Activated T-cell treated with anti-CD3 and anti-CD28 coated beads, Interleukin-2, amount 50 U/mL, for 4 hours (primary cell): ENCODE results near the gene UQCRC2. TPM values are rescaled to one million over a fixed set of nuclear protein-coding genes. Genes with fewer than 3 reads are reported as not detected.
"Not testable (repeated sequence)": the region's sequence is repeated elsewhere in the genome, so short reads cannot be mapped to it uniquely, and the experiment has no call there.

ENCODE experiments used
- ATAC-seq, 2 donors: fragments of 200-7000 bp; cut with Tn5 transposase; one replicate each; pipeline ENCODE4 v1.10.0; 2021
- DNase-seq: peaks from one replicate; pipeline ENCODE4 v3.0.0-alpha.2; 2020
- H3K27me3 Mint-ChIP-seq: one replicate; pipeline ENCODE4 v1.8.0; 2021; ENCODE audit warnings: low read depth, mixed read lengths
- H3K36me3 Mint-ChIP-seq: one replicate; pipeline ENCODE4 v1.8.0; 2022; ENCODE audit warnings: mixed read lengths; ENCODE audit not compliant: insufficient read depth
- H3K4me1 Mint-ChIP-seq: one replicate; pipeline ENCODE4 v1.8.0; 2021; ENCODE audit warnings: low read depth, mixed read lengths
- H3K4me3 Mint-ChIP-seq: one replicate; pipeline ENCODE4 v1.8.0; 2021; ENCODE audit warnings: mild to moderate bottlenecking, moderate library complexity, mixed read lengths
- H3K9me3 Mint-ChIP-seq: one replicate; pipeline ENCODE4 v1.8.0; 2021; ENCODE audit warnings: mixed read lengths
- total RNA-seq, 3 donors: library from RNA; stranded (reverse); gene quantifications; one replicate each; pipeline ENCODE4 v1.2.1, GENCODE V29; 2021

The UQCRC2 gene
- total RNA-seq, 3 donors from 2014 or later, result 217 to 251 (median 225) TPM

DNA sequence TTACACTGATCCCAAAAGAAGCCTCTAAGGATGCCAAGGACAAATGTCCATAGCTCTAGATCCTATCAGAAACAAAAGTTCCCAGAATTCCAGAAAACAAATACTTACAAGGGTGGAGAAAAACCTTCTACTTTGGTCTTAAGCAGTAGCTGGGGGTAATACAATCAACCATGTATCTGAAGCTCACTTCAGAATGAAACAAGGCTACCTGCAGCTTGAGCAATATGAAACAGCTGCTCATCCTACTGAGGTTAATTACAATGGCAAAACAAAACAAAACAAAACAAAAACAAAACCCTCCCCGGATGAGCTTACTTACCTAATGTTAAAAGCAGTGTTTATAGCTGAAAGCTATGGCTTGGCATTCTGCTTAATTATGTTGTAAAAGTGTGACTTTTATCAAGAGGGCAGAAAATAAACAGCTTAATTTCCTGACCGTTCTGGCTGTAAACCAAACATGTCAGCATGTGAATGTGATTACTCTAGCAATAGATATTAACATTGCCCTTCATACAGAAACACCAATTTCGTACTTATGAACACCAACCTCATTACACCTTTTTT is 37.3 kb downstream of the UQCRC2 start:
- H3K4me3 Mint-ChIP-seq, result no peak overlapping the region

DNA sequence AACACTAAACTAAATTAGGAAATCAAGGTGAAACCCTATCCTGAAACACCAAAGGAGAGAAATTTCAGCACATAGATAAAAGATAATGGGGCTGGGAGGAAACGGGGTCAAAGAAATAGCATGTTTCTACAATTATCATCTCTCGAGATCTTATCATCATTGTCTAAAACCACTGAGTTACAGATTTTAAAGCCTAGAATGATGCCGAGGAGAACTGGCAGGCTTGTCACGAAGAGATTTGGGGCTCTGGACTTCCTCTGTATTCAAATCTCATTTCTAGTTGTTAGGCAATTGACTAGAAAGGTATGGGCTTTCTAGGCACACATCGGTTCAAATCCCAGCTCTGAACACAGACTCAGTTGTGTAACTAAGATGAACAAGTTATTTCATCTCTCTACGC is 38.5 kb downstream of the UQCRC2 start:
- no peak for ATAC-seq
- no peaks in the 10 kb centered on the region for H3K36me3 Mint-ChIP-seq
- H3K4me3 Mint-ChIP-seq, result no peak overlapping the region
- H3K4me1 Mint-ChIP-seq, result peaks cover 20% of the 10 kb centered on the region
- no peak for DNase-seq
- H3K27me3 Mint-ChIP-seq, result no peaks in the 10 kb centered on the region
- H3K9me3 Mint-ChIP-seq, result no peaks in the 10 kb centered on the region

More for the DNA sequence above, 37.3 kb downstream of the UQCRC2 start:
- ATAC-seq, result no peak
- no peaks in the 10 kb centered on the region for H3K9me3 Mint-ChIP-seq
- H3K27me3 Mint-ChIP-seq, result no peaks in the 10 kb centered on the region
- peaks cover 20% of the 10 kb centered on the region for H3K4me1 Mint-ChIP-seq
- DNase-seq, result no peak
- peaks cover 3% of the 10 kb centered on the region for H3K36me3 Mint-ChIP-seq

DNA sequence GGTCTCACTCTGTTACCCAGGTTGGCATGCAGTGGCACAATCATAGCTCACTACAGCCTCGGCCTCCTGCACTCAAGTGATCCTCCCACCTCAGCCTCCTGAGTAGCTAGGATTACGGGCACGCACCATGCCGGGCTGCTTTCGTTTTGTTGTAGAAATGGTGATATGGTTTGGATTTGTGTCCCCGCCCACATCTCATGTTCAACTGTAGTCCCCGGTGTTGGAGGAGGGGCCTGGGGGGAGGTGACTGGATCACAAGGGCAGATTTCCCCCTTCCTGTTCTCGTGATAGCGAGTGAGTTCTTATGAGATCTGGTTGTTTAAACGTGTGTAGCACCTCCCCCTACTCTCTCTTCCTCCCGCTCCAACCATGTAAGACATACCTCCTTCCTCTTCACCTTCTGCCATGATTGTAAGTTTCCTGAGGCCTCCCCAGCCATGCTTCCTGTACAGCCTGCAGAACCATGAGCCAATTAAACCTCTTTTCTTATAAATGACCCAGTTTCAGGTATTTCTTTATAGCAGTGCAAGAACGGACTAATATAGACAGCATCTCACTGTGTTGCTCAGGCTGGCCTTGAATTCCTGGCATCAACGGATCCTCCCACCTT is 41.8 kb downstream of the UQCRC2 start:
- no peak for DNase-seq
- Mint-ChIP-seq H3K27me3 (no peaks in the 10 kb centered on the region), H3K4me1 (peaks cover 20% of the 10 kb centered on the region), H3K4me3 (no peak overlapping the region), H3K36me3 (no peaks in the 10 kb centered on the region), H3K9me3 (no peaks in the 10 kb centered on the region)
- ATAC-seq, result no peak

DNA sequence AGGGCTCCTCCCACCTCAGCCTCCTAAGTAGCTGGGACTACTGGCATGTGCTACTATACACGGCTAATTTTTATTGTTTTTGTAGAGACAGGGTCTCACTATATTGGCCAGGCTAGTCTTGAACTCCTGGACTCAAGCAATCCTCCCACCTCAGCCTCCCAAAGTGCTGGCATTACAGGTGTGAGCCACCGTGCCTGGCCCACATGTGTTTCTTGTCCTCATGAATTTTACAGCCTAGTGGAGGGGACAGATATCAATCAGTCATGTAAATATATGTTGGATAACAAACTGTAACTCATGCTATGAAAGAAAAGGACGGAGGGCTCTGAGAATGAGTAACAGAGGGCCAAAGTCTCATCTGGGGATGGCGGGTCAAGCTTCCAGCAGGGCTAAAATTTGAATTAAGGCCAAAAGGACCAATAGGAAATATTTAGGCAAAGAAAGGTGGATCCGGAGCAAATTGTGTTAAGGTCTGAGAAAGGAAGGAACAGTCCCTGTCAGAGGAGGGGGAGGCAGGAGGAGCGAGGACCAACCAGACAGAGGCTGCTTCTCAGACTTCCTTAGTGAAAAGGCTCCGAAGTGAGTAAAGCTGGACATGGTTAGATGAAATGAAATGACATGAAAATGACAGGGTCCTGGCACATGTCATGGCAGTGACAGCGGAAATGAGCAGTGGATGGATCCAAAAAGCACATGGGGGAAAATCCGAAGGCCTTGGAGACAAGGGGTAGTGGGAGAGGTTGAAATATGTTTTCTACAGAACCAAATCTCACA is 43.9 kb downstream of the UQCRC2 start:
- Mint-ChIP-seq H3K27me3 (no peaks in the 10 kb centered on the region), H3K4me3 (no peak overlapping the region), H3K4me1 (peaks cover 8% of the 10 kb centered on the region), H3K36me3 (no peaks in the 10 kb centered on the region), H3K9me3 (no peaks in the 10 kb centered on the region)
- DNase-seq, result no peak
- ATAC-seq, result no peak

DNA sequence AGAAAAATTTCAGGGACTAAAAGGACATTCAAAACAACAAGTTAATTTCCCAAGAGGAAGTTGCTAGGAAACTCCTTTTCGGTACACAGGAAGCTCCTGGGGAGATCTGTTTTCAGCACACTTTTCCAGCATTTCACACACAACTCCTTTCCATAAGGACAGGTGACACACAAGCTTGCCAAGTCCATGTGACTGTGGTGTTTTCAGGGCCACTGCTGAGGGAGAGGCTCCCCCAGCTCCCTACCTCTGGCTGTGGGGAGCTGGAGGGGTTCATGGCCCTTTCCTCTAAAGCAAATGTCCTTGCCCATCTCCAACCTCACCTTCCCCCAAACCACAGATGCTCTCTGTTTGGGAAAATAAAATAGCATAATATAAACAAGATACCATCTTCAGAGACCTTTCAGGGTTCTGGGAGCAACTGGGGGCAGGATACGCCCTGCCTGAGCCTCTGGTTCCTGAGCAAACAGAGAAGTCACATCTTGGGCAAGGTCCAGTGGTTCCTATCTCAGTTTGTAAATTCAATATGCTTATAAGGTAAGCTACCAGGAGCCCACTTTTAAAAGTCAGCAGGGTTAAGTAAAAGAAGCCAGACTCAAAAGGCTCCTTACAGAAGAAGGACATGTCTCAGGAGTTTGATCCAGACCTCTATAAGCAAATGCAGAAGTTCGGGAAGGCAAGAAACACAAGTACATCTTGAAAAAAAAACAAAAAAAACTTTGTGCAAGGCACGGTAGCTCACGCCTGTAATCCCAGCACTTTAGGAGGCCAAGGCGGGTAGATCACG is 44.7 kb downstream of the UQCRC2 start:
- no peak overlapping the region for H3K4me3 Mint-ChIP-seq
- peaks cover 7% of the 10 kb centered on the region for H3K4me1 Mint-ChIP-seq
- H3K36me3 Mint-ChIP-seq, result no peaks in the 10 kb centered on the region
- no peak for ATAC-seq
- no peaks in the 10 kb centered on the region for H3K27me3 Mint-ChIP-seq
- H3K9me3 Mint-ChIP-seq, result no peaks in the 10 kb centered on the region
- no peak for DNase-seq

DNA sequence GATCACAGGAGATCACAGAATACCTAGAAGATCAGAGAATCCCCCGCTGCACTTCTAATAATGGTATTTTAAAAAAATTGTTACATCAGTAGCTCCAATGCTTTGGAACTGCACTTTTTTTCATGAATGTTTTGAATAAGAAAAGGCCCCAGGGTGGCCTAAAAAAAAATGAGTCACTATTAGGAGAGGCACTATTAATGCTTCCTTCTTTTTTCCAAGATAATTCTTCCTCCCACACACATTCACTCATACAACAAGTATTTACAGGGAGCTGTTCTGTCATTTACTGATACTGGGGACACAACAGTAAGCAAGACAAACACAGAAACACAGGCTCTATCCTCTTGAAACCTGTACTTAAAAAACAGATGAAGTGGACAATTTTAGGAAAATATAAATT is 48.4 kb downstream of the UQCRC2 start:
- no peak overlapping the region for H3K4me3 Mint-ChIP-seq
- no peaks in the 10 kb centered on the region for H3K27me3 Mint-ChIP-seq
- no peak for DNase-seq
- peaks cover 9% of the 10 kb centered on the region for H3K4me1 Mint-ChIP-seq
- ATAC-seq, result no peak
- H3K9me3 Mint-ChIP-seq, result no peaks in the 10 kb centered on the region
- no peaks in the 10 kb centered on the region for H3K36me3 Mint-ChIP-seq

DNA sequence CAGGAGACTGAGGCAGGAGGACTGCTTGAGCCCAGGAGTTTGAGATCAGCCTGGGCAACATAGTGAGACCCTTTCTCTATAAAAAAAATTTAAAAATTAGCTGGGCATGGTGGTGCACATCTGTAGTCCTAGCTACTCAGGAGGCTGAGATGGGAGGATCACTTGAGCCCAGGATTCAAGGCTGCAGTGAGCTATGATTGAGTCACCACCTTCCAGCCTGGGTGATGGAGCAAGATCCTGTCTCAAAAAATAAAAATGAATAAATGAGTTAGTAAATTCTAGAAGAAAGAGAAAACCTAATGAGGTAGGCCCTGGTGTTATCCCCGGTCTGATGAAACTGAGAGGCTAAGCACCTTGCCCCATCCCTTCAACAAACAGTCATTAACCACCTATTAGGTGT is 48.9 kb downstream of the UQCRC2 start:
- DNase-seq, H3K4me3 Mint-ChIP-seq, H3K36me3 Mint-ChIP-seq, ATAC-seq, H3K9me3 Mint-ChIP-seq, H3K27me3 Mint-ChIP-seq: not testable (repeated sequence)
- H3K4me1 Mint-ChIP-seq, result peaks cover 13% of the 10 kb centered on the region

DNA sequence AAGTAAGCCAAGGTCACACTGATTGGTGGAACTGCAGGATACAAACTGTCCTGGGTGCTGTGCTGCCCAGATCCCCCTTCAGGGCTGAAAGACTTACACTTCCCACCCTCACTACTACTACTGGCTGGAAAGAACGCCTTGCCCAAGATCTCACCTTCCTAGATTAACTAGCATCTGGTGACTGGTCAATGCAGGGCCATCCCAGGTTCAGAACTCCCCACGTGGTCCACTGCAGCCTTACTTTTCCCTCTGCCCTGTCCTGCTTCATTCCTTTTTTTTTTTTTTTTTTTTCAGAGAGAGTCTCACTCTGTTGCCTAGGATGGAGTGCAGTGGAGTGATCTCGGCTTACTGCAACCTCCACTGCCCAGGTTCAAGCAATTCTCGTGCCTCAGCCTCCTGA is 50.0 kb downstream of the UQCRC2 start:
- no peaks in the 10 kb centered on the region for H3K36me3 Mint-ChIP-seq
- ATAC-seq (no peak), DNase-seq (no peak)
- no peak overlapping the region for H3K4me3 Mint-ChIP-seq
- peaks cover 18% of the 10 kb centered on the region for H3K4me1 Mint-ChIP-seq
- no peaks in the 10 kb centered on the region for H3K9me3 Mint-ChIP-seq
- no peaks in the 10 kb centered on the region for H3K27me3 Mint-ChIP-seq

DNA sequence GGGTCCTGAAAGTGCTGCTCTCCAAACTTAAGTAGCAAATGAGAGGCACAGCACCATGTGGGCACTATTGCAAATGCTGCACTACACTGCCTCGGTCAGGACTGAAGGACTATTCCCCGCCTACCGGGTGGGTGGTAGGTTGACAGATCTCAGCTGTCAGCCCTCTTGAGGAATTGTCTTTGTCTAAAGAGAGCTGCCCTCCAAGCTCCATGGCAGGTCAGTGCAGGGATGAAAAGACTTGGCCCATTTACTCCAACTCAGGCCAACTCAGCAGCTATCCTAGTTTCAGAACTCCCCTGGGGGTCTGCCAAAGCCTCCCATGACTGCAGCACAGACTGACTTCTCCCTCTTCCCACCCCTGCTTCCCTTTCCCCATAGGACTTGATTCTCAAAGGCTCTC is 51.2 kb downstream of the UQCRC2 start:
- no peak for ATAC-seq
- Mint-ChIP-seq H3K36me3 (no peaks in the 10 kb centered on the region), H3K27me3 (no peaks in the 10 kb centered on the region), H3K4me1 (peaks cover 21% of the 10 kb centered on the region), H3K4me3 (no peak overlapping the region), H3K9me3 (no peaks in the 10 kb centered on the region)
- DNase-seq, result no peak

DNA sequence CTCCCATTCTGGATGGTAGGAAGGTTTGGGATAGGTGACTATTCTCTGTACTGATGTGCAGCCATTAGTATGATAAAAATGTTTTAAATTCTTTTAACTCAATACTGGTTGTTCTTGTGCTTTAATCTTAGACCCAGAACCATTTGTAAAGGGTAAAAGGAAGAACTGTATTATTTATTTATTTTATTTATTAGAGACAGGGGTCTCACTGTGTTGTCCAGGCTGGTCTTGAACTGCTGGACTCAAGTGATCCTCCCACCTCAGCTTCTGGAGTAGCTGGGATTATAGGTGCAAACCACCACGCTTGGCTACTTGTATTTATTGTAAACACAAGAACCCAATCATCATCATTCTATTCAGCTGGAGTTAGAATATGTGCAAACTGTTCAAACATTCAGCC is 52.6 kb downstream of the UQCRC2 start:
- Mint-ChIP-seq H3K4me3 (no peak overlapping the region), H3K36me3 (no peaks in the 10 kb centered on the region), H3K27me3 (no peaks in the 10 kb centered on the region), H3K4me1 (peaks cover 30% of the 10 kb centered on the region), H3K9me3 (no peaks in the 10 kb centered on the region)
- no peak for ATAC-seq
- no peak for DNase-seq

DNA sequence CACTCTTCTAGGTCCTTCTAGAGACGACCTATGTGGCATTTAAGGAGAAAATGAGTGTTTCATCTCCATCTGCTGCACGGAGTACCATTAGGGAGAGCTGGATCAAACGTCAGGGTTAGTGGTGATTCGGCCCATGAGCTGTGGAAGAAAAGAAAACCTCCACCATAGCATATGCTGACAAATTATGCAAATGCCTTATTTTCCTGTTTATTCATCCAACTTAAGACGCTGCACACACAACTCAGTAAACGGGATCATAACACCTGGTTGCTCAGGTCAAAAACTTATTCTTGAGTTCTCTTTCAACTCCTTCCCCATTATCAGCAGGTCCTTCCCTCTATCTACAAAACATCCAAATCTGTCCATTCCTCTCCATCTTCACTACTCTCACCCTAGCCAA is 53.5 kb downstream of the UQCRC2 start:
- DNase-seq (no peak), ATAC-seq (no peak)
- Mint-ChIP-seq H3K9me3 (no peaks in the 10 kb centered on the region), H3K4me1 (peaks cover 32% of the 10 kb centered on the region), H3K36me3 (no peaks in the 10 kb centered on the region), H3K27me3 (no peaks in the 10 kb centered on the region), H3K4me3 (peak overlapping the region; percentile 89)

DNA sequence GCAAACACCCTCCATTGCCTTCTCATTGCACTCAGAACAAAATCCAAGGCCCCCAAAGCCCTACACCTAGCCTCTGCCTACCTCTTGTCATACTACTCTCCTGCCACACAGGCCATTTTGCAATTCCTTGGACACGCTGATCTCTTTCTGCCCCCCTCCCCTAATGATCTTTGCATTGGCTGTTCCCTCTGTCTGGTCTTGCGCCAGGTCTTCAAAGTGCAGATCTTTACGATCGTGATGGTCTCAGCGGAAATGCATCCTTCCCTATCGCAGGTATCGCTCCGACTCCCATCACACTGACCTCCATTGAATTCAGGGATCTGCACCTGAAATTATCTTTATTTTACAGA is 54.0 kb downstream of the UQCRC2 start:
- H3K4me3 Mint-ChIP-seq, result peak overlapping the region; percentile 89
- DNase-seq (no peak), ATAC-seq (no peak)
- H3K27me3 Mint-ChIP-seq, result no peaks in the 10 kb centered on the region
- H3K9me3 Mint-ChIP-seq, result no peaks in the 10 kb centered on the region
- H3K36me3 Mint-ChIP-seq, result no peaks in the 10 kb centered on the region
- peaks cover 37% of the 10 kb centered on the region for H3K4me1 Mint-ChIP-seq

DNA sequence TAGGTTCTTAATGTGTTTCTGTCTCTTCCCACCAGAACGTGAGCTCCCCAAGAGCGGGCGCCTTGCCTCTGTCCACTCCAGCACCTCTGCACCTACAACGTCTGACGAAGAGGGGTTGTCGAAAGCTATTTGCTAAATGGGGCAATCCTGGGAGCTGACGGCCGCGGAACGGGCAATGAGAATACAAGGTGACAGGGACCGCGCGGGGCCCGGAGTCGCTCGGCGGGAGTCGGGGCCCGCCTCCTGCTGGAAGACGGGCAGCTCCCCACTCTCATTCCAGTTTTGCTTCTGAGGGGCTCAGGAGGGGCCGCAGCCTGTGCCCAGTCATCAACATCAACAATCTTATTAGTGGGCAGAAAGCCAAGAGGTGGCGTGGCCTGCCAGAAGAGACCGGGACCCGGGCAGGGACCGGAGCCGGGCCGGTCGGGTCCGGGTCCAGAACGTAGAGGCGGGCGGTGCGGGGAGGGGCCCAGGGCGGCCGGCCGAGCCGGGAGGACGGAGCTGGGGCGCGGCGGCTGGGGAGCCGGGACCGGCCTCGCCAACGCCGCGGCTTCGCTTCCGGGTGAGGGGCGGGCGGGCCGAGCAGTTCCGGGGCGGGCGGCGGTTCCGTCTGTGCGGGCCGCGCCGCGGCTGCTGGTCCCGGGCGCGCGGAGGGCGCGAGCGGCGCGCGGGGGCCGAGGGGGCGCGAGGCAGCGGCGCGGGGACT is 54.5 kb downstream of the UQCRC2 start, which contains the start of gene MOSMO:
Gene MOSMO, plus strand, starts transcription at position 603 of the 706 bp plus-strand sequence. CDS start 191 bp downstream, outside the sequence.
- H3K36me3 Mint-ChIP-seq, result no peaks in the 10 kb centered on the region
- H3K4me3 Mint-ChIP-seq, result peak within 1 kb of the TSS; percentile 90
- peaks cover 42% of the 10 kb centered on the region for H3K4me1 Mint-ChIP-seq
- ATAC-seq (peak; percentile 96), DNase-seq (peak; percentile 62)
- no peaks in the 10 kb centered on the region for H3K9me3 Mint-ChIP-seq
- H3K27me3 Mint-ChIP-seq, result no peaks in the 10 kb centered on the region
